PC-3 (cell line): Measurements from ENCODE around the gene TLR4.

Source experiments
- EZH2 ChIP-seq: fragments of 300-600 bp; sonication (generic); IDR thresholded peaks from one replicate; pipeline ENCODE4 v1.6.1; 2017; ENCODE audit warnings: antibody characterized with exemption, mild to moderate bottlenecking, low read length; ENCODE audit not compliant: unreplicated experiment
- EZH2phosphoT487 ChIP-seq: fragments of 300-600 bp; sonication (generic); IDR thresholded peaks from 2 replicates; pipeline ENCODE4 v1.6.1; 2018; ENCODE audit warnings: mild to moderate bottlenecking, antibody characterized with exemption, low read length, borderline replicate concordance
- TF ChIP-seq, protein P1 (sequence below): fragments of 300-600 bp; sonication (generic); conservative IDR thresholded peaks from 2 replicates; pipeline ENCODE4 v1.5.1; 2017; ENCODE audit warnings: antibody characterized with exemption, low read depth, mild to moderate bottlenecking, low read length

DNA sequence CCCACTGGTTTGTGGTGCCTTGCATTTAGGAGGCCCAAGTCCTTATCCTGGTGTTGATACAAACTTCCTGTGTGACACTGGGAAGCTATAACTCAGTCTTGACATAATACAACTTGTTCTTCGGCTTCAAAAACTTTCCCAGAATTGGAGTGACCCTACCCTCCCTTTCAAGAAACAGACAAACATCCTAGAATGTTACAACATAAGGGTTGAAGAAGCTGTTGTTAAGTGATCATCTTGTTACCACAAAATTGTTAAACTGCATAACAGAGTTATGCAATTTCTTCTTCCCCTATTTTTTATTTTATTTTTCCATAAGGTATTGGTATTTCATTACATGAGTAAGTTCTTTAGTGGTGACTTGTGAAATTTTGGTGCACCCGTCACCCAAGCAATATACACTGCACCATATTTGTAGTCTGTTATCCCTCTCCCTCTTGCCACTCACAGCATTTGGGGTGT, 21.3 kb downstream of the TLR4 start:
- TF ChIP-seq, protein P1, sequence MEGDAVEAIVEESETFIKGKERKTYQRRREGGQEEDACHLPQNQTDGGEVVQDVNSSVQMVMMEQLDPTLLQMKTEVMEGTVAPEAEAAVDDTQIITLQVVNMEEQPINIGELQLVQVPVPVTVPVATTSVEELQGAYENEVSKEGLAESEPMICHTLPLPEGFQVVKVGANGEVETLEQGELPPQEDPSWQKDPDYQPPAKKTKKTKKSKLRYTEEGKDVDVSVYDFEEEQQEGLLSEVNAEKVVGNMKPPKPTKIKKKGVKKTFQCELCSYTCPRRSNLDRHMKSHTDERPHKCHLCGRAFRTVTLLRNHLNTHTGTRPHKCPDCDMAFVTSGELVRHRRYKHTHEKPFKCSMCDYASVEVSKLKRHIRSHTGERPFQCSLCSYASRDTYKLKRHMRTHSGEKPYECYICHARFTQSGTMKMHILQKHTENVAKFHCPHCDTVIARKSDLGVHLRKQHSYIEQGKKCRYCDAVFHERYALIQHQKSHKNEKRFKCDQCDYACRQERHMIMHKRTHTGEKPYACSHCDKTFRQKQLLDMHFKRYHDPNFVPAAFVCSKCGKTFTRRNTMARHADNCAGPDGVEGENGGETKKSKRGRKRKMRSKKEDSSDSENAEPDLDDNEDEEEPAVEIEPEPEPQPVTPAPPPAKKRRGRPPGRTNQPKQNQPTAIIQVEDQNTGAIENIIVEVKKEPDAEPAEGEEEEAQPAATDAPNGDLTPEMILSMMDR, result no peak
- TF ChIP-seq EZH2, result no peak
- TF ChIP-seq EZH2phosphoT487, result no peak
